DOHH2 (cell line): ENCODE measurements around the gene CEP95.

Experiments used
- EZH2phosphoT487 ChIP-seq: fragments of 200-600 bp; sonication (generic); IDR thresholded peaks from 2 replicates; pipeline ENCODE4 v1.6.1; 2017; ENCODE audit warnings: borderline replicate concordance, mild to moderate bottlenecking, antibody characterized with exemption, low read length, moderate library complexity, mixed read lengths
- TF ChIP-seq, protein P1 (sequence below): fragments of 200-600 bp; sonication (generic); IDR thresholded peaks from one replicate; pipeline ENCODE4 v1.5.1; 2014; ENCODE audit warnings: antibody characterized with exemption, mild to moderate bottlenecking, low read depth, low read length; ENCODE audit not compliant: poor library complexity, severe bottlenecking

DNA sequence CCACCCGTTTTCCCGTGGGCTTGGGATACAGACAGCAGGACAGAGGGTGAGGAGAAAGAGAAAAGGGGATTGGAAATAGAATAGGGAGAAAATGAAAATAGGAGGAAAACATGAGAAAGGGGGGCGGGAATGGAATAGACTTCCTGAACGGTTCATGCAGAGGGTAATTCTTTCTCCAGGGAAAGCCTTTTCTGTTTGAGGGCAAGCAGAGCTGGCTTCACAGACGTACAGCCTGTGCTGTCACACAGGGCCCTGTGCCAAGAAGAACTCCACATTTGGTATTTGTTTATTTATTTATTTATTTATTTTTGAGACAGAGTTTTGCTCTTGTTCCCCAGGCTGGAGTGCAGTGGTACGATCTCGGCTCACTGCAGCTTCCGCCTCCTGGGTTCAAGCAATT is 45.8 kb upstream of the CEP95 start:
- TF ChIP-seq, protein P1, sequence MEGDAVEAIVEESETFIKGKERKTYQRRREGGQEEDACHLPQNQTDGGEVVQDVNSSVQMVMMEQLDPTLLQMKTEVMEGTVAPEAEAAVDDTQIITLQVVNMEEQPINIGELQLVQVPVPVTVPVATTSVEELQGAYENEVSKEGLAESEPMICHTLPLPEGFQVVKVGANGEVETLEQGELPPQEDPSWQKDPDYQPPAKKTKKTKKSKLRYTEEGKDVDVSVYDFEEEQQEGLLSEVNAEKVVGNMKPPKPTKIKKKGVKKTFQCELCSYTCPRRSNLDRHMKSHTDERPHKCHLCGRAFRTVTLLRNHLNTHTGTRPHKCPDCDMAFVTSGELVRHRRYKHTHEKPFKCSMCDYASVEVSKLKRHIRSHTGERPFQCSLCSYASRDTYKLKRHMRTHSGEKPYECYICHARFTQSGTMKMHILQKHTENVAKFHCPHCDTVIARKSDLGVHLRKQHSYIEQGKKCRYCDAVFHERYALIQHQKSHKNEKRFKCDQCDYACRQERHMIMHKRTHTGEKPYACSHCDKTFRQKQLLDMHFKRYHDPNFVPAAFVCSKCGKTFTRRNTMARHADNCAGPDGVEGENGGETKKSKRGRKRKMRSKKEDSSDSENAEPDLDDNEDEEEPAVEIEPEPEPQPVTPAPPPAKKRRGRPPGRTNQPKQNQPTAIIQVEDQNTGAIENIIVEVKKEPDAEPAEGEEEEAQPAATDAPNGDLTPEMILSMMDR = no peak
- TF ChIP-seq EZH2phosphoT487 = no peak
